Adrenal gland (tissue), 5 donors: Measurements from ENCODE around the gene LRRC14B.

Source experiments
- CTCF ChIP-seq, 6 experiments: fragments of 450-650 bp in 4 of 6; fragments of 200-600 bp in 2 of 6; sonication (generic) in 1 of 6; IDR thresholded peaks; 1 replicate in 5 of 6; 2 replicates in 1 of 6; pipeline versions ENCODE4 v1.5.1 to v1.8.0; 2016 to 2021; ENCODE audit warnings: antibody characterized with exemption in 6 of 6, mild to moderate bottlenecking in 2 of 6, moderate library complexity in 1 of 6
- POLR2A ChIP-seq, 2 donors: fragments of 450-650 bp; IDR thresholded peaks; one replicate each; pipeline ENCODE4 v1.6.1; 2017; ENCODE audit warnings: antibody characterized with exemption in 2 of 2, mild to moderate bottlenecking in 2 of 2, moderate library complexity in 1 of 2
- donor health status: DM: no; HTN: no; CAD: no.

- TF ChIP-seq CTCF (IDR thresholded peaks at IDR 0.05) (no peak), POLR2A (IDR thresholded peaks at IDR 0.05) (no peak)
Measured at GRCh38 chr5:172421-172820, 18.9 kb upstream of the LRRC14B start.
